ENCODE measurements around the gene ZNF444. TPM values are rescaled to one million over a fixed set of nuclear protein-coding genes. Genes with fewer than 3 reads are reported as not detected.
"Not testable (repeated sequence)": the region's sequence is repeated elsewhere in the genome, so short reads cannot be mapped to it uniquely, and the experiment has no call there.

The ZNF444 gene
- total and polyA plus RNA-seq, 4 donors, result 6.1 to 30.4 (median 21.0) TPM

DNA sequence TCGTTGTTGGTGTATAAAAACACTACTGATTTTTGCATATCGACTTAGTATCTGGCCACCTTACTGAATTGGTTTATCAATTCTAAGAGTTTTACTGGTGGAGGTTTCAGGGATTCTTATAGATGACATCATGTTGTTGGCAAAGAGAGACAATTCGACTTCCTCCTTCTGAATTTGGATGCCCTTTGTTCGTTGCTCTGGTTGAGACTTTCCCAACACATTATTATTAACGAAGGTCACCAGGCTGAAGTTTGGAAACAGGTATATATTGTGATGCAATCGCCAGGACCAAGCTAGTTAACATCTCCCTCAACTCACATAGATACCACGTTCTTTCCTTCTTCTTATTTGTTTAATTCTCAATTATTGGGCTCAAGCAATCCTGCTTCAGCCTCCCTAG is 58.6 kb downstream of the ZNF444 start (continued):
- no peak for TF ChIP-seq EGR1 (IDR thresholded peaks at IDR 0.05; ENCODE audit: low read depth in 2 of 2)
- TF ChIP-seq ATF3 (IDR thresholded peaks at IDR 0.05), result peak; percentile 24
- TF ChIP-seq HNF4G (IDR thresholded peaks at IDR 0.05), result no peak

GRCh38 chr19:56201973-56202372 is 60.9 kb downstream of the ZNF444 start, which contains the start of gene ZSCAN5C:
TSS of gene ZSCAN5C (plus strand) at chr19:56202273. CDS start at chr19:56205914, 3,641 bp downstream.
- Histone ChIP-seq H3K4me1 (ENCODE audit: control insufficient read depth in 4 of 4, insufficient read depth in 4 of 4, low read length in 3 of 4) (peaks cover 0 to 10% (median 8%) of the 10 kb centered on the region in 4 donors), H3K36me3 (ENCODE audit: control insufficient read depth in 4 of 4, insufficient read depth in 3 of 4, low read depth in 1 of 4, low read length in 3 of 4) (no peaks in the 10 kb centered on the region), H3K4me3 (ENCODE audit: low read depth in 1 of 3, low read length in 3 of 3) (no peak within 1 kb of the TSS), H3K9me3 (ENCODE audit: control insufficient read depth in 4 of 4, low read length in 3 of 4) (no peaks in the 10 kb centered on the region), H3K9ac (ENCODE audit: low read depth in 1 of 2, low read length in 2 of 2) (no peak within 1 kb of the TSS), H3K27me3 (ENCODE audit: control insufficient read depth in 4 of 4, insufficient read depth in 4 of 4, low read length in 3 of 4) (no peaks in the 10 kb centered on the region), H3K27ac (ENCODE audit: low read depth in 1 of 2, low read length in 2 of 2) (no peak within 1 kb of the TSS)
- TF ChIP-seq, protein P1, sequence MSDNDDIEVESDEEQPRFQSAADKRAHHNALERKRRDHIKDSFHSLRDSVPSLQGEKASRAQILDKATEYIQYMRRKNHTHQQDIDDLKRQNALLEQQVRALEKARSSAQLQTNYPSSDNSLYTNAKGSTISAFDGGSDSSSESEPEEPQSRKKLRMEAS (IDR thresholded peaks at IDR 0.05), result no peak
- no peak for TF ChIP-seq EGR1 (IDR thresholded peaks at IDR 0.05; ENCODE audit: low read depth in 2 of 2)
- TF ChIP-seq YY1 (IDR thresholded peaks at IDR 0.05), result no peak
- TF ChIP-seq RAD21 (IDR thresholded peaks at IDR 0.05), result no peak
- no peak for TF ChIP-seq TAF1 (conservative IDR thresholded peaks at IDR 0.05)
- TF ChIP-seq, protein P2, sequence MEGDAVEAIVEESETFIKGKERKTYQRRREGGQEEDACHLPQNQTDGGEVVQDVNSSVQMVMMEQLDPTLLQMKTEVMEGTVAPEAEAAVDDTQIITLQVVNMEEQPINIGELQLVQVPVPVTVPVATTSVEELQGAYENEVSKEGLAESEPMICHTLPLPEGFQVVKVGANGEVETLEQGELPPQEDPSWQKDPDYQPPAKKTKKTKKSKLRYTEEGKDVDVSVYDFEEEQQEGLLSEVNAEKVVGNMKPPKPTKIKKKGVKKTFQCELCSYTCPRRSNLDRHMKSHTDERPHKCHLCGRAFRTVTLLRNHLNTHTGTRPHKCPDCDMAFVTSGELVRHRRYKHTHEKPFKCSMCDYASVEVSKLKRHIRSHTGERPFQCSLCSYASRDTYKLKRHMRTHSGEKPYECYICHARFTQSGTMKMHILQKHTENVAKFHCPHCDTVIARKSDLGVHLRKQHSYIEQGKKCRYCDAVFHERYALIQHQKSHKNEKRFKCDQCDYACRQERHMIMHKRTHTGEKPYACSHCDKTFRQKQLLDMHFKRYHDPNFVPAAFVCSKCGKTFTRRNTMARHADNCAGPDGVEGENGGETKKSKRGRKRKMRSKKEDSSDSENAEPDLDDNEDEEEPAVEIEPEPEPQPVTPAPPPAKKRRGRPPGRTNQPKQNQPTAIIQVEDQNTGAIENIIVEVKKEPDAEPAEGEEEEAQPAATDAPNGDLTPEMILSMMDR (IDR thresholded peaks at IDR 0.05; ENCODE audit: low read depth, low read length, missing input control), result no peak
- no peak for TF ChIP-seq RXRA (IDR thresholded peaks at IDR 0.05)
- TF ChIP-seq NR2F2 (IDR thresholded peaks at IDR 0.05), result no peak
- TF ChIP-seq HNF4G (IDR thresholded peaks at IDR 0.05), result no peak
- TF ChIP-seq SP1 (IDR thresholded peaks at IDR 0.05), result no peak
- no peak for TF ChIP-seq ZBTB33 (IDR thresholded peaks at IDR 0.05)
- no peak for TF ChIP-seq FOXA2 (IDR thresholded peaks at IDR 0.05)
- DNase-seq (ENCODE audit: low spot score), result no peak
- 78% methylated on average over 3 of the region's 3 CpGs for WGBS

- 76% methylated on average over 5 of the region's 5 CpGs for WGBS
- not testable (repeated sequence) for H3K4me3 ChIP-seq (ENCODE audit: low read depth in 1 of 3, low read length in 3 of 3); H3K27me3 ChIP-seq (ENCODE audit: control insufficient read depth in 4 of 4, insufficient read depth in 4 of 4, low read length in 3 of 4); H3K9me3 ChIP-seq (ENCODE audit: control insufficient read depth in 4 of 4, low read length in 3 of 4); DNase-seq (ENCODE audit: low spot score); H3K4me1 ChIP-seq (ENCODE audit: control insufficient read depth in 4 of 4, insufficient read depth in 4 of 4, low read length in 3 of 4); H3K27ac ChIP-seq (ENCODE audit: low read depth in 1 of 2, low read length in 2 of 2); H3K36me3 ChIP-seq (ENCODE audit: control insufficient read depth in 4 of 4, insufficient read depth in 3 of 4, low read depth in 1 of 4, low read length in 3 of 4); H3K9ac ChIP-seq (ENCODE audit: low read depth in 1 of 2, low read length in 2 of 2)
These were observed 66.5 kb downstream of the ZNF444 start for GRCh38 chr19:56207581-56207980.

- H3K4me3 ChIP-seq (ENCODE audit: low read depth in 1 of 3, low read length in 3 of 3), result no peak overlapping the region
- H3K4me1 ChIP-seq (ENCODE audit: control insufficient read depth in 4 of 4, insufficient read depth in 4 of 4, low read length in 3 of 4), result no peaks in the 10 kb centered on the region
- H3K9ac ChIP-seq (ENCODE audit: low read depth in 1 of 2, low read length in 2 of 2), result no peak overlapping the region
- no peaks in the 10 kb centered on the region for H3K36me3 ChIP-seq (ENCODE audit: control insufficient read depth in 4 of 4, insufficient read depth in 3 of 4, low read depth in 1 of 4, low read length in 3 of 4)
- no peak for DNase-seq (ENCODE audit: low spot score)
- H3K27ac ChIP-seq (ENCODE audit: low read depth in 1 of 2, low read length in 2 of 2), result no peak overlapping the region
- H3K9me3 ChIP-seq (ENCODE audit: control insufficient read depth in 4 of 4, low read length in 3 of 4), result no peaks in the 10 kb centered on the region
- 90% methylated on average over 12 of the region's 12 CpGs for WGBS
- no peaks in the 10 kb centered on the region for H3K27me3 ChIP-seq (ENCODE audit: control insufficient read depth in 4 of 4, insufficient read depth in 4 of 4, low read length in 3 of 4)
- TF ChIP-seq SP1 (IDR thresholded peaks at IDR 0.05) (no peak), JUND (IDR thresholded peaks at IDR 0.05) (no peak), RAD21 (IDR thresholded peaks at IDR 0.05) (no peak), YY1 (IDR thresholded peaks at IDR 0.05) (no peak), GABPA (IDR thresholded peaks at IDR 0.05 in 1 of 2, conservative IDR thresholded peaks at IDR 0.05 in 1 of 2) (no peak), FOXA2 (IDR thresholded peaks at IDR 0.05) (no peak), ATF3 (IDR thresholded peaks at IDR 0.05) (no peak), EGR1 (IDR thresholded peaks at IDR 0.05; ENCODE audit: low read depth in 2 of 2) (no peak), FOXA1 (IDR thresholded peaks at IDR 0.05) (no peak)
- TF ChIP-seq, protein P2 (IDR thresholded peaks at IDR 0.05; ENCODE audit: low read depth, low read length, missing input control), result no peak
These were observed 68.0 kb downstream of the ZNF444 start for GRCh38 chr19:56209091-56209490.
